ENCODE measurements around the gene NUP62CL. TPM values are rescaled to one million over a fixed set of nuclear protein-coding genes. Genes with fewer than 3 reads are reported as not detected.

The NUP62CL gene
- total RNA-seq, 1 donor from 2014 or later: 0.52 TPM

- H3K4me2 ChIP-seq (ENCODE audit: low read length): no peak overlapping the region
- H3K27me3 Mint-ChIP-seq (ENCODE audit: low read depth, unreplicated experiment): no peaks in the 10 kb centered on the region
- H3K27ac Mint-ChIP-seq (ENCODE audit: unreplicated experiment): no peak overlapping the region
- H3K4me1 ChIP-seq (ENCODE audit: insufficient read depth, low read length): no peaks in the 10 kb centered on the region
- peaks cover 7% of the 10 kb centered on the region for H3K4me1 Mint-ChIP-seq (ENCODE audit: low read depth, unreplicated experiment)
- H3K9me3 Mint-ChIP-seq (ENCODE audit: unreplicated experiment): no peaks in the 10 kb centered on the region
- H3K4me3 ChIP-seq (ENCODE audit: insufficient read depth, low read depth, low read length): no peak overlapping the region
- peak; percentile 22 for DNase-seq (ENCODE audit: low read depth)
- TF ChIP-seq CTCF (IDR thresholded peaks at IDR 0.05; ENCODE audit: insufficient read depth, low read depth, low read length) (no peak), EZH2 (IDR thresholded peaks at IDR 0.05; ENCODE audit: insufficient read depth, low read length) (no peak)
- H3K9me3 ChIP-seq (ENCODE audit: insufficient read depth, low read depth, low read length): no peaks in the 10 kb centered on the region
- FAIRE-seq: no peak
- H3K27me3 ChIP-seq (ENCODE audit: insufficient read depth, low read length): no peaks in the 10 kb centered on the region
- no peak overlapping the region for H3K9ac ChIP-seq (ENCODE audit: low read length)
- no peak overlapping the region for H3K4me3 Mint-ChIP-seq (ENCODE audit: unreplicated experiment)
- H3K79me2 ChIP-seq (ENCODE audit: insufficient read depth, low read length): no peaks in the 10 kb centered on the region
- peaks cover 7% of the 10 kb centered on the region for H3K36me3 Mint-ChIP-seq (ENCODE audit: low read depth, unreplicated experiment)
- H3K27ac ChIP-seq (ENCODE audit: low read depth, low read length): no peak overlapping the region
- H2AFZ ChIP-seq (ENCODE audit: low read depth, low read length): no peak overlapping the region
- peaks cover 3% of the 10 kb centered on the region for H3K36me3 ChIP-seq (ENCODE audit: insufficient read depth, low read length)
- no peaks in the 10 kb centered on the region for H4K20me1 ChIP-seq (ENCODE audit: insufficient read depth, low read length)
These were observed 98.8 kb downstream of the NUP62CL start for GRCh38 chrX:107107459-107107858.

- Histone ChIP-seq H3K9ac (ENCODE audit: low read length) (no peak overlapping the region), H3K79me2 (ENCODE audit: insufficient read depth, low read length) (no peaks in the 10 kb centered on the region), H3K36me3 (ENCODE audit: insufficient read depth, low read length) (no peaks in the 10 kb centered on the region), H3K4me3 (ENCODE audit: insufficient read depth, low read depth, low read length) (no peak overlapping the region), H3K9me3 (ENCODE audit: insufficient read depth, low read depth, low read length) (no peaks in the 10 kb centered on the region), H3K27me3 (ENCODE audit: insufficient read depth, low read length) (no peaks in the 10 kb centered on the region), H2AFZ (ENCODE audit: low read depth, low read length) (no peak overlapping the region), H3K4me2 (ENCODE audit: low read length) (no peak overlapping the region), H3K4me1 (ENCODE audit: insufficient read depth, low read length) (no peaks in the 10 kb centered on the region), H3K27ac (ENCODE audit: low read depth, low read length) (no peak overlapping the region), H4K20me1 (ENCODE audit: insufficient read depth, low read length) (no peaks in the 10 kb centered on the region)
- Mint-ChIP-seq H3K27me3 (ENCODE audit: low read depth, unreplicated experiment) (no peaks in the 10 kb centered on the region), H3K9me3 (ENCODE audit: unreplicated experiment) (no peaks in the 10 kb centered on the region), H3K4me3 (ENCODE audit: unreplicated experiment) (no peak overlapping the region), H3K27ac (ENCODE audit: unreplicated experiment) (no peak overlapping the region), H3K4me1 (ENCODE audit: low read depth, unreplicated experiment) (peaks cover 8% of the 10 kb centered on the region), H3K36me3 (ENCODE audit: low read depth, unreplicated experiment) (no peaks in the 10 kb centered on the region)
- DNase-seq (ENCODE audit: low read depth) (no peak), FAIRE-seq (peak; percentile 60)
- TF ChIP-seq CTCF (IDR thresholded peaks at IDR 0.05; ENCODE audit: insufficient read depth, low read depth, low read length): no peak
- no peak for TF ChIP-seq EZH2 (IDR thresholded peaks at IDR 0.05; ENCODE audit: insufficient read depth, low read length)
These were observed 103.3 kb downstream of the NUP62CL start for GRCh38 chrX:107102980-107103379.

GRCh38 chrX:107076158-107076557, 130.1 kb downstream of the NUP62CL start:
- no peak for DNase-seq (ENCODE audit: low read depth)
- Mint-ChIP-seq H3K9me3 (ENCODE audit: unreplicated experiment) (peaks cover 4% of the 10 kb centered on the region), H3K36me3 (ENCODE audit: low read depth, unreplicated experiment) (peaks cover 11% of the 10 kb centered on the region)

More at GRCh38 chrX:107076158-107076557, 130.1 kb downstream of the NUP62CL start:
- Histone ChIP-seq H3K9ac (ENCODE audit: low read length) (no peak overlapping the region), H4K20me1 (ENCODE audit: insufficient read depth, low read length) (no peaks in the 10 kb centered on the region), H3K4me1 (ENCODE audit: insufficient read depth, low read length) (no peaks in the 10 kb centered on the region), H3K4me2 (ENCODE audit: low read length) (no peak overlapping the region), H3K79me2 (ENCODE audit: insufficient read depth, low read length) (no peaks in the 10 kb centered on the region), H3K4me3 (ENCODE audit: insufficient read depth, low read depth, low read length) (no peak overlapping the region), H3K27ac (ENCODE audit: low read depth, low read length) (no peak overlapping the region), H3K36me3 (ENCODE audit: insufficient read depth, low read length) (no peaks in the 10 kb centered on the region), H3K9me3 (ENCODE audit: insufficient read depth, low read depth, low read length) (no peaks in the 10 kb centered on the region), H3K27me3 (ENCODE audit: insufficient read depth, low read length) (no peaks in the 10 kb centered on the region), H2AFZ (ENCODE audit: low read depth, low read length) (no peak overlapping the region)
- no peak for FAIRE-seq
- no peak overlapping the region for H3K4me3 Mint-ChIP-seq (ENCODE audit: unreplicated experiment)
- no peak overlapping the region for H3K27ac Mint-ChIP-seq (ENCODE audit: unreplicated experiment)
- no peaks in the 10 kb centered on the region for H3K4me1 Mint-ChIP-seq (ENCODE audit: low read depth, unreplicated experiment)
- TF ChIP-seq CTCF (IDR thresholded peaks at IDR 0.05; ENCODE audit: insufficient read depth, low read depth, low read length) (no peak), EZH2 (IDR thresholded peaks at IDR 0.05; ENCODE audit: insufficient read depth, low read length) (no peak)
- H3K27me3 Mint-ChIP-seq (ENCODE audit: low read depth, unreplicated experiment): no peaks in the 10 kb centered on the region

Measured in astrocyte (in vitro differentiated cells and primary cell).